GM19043 (cell line): ENCODE data around the gene AGBL5.
"Not testable (repeated sequence)": the region's sequence is repeated elsewhere in the genome, so short reads cannot be mapped to it uniquely, and the experiment has no call there.

Experiments
- ATAC-seq: cut with Tn5 transposase; IDR thresholded peaks from one replicate; pipeline ENCODE4 v1.9.1; 2021; ENCODE audit warnings: low read depth; ENCODE audit not compliant: unreplicated experiment

Gene AGBL5

DNA sequence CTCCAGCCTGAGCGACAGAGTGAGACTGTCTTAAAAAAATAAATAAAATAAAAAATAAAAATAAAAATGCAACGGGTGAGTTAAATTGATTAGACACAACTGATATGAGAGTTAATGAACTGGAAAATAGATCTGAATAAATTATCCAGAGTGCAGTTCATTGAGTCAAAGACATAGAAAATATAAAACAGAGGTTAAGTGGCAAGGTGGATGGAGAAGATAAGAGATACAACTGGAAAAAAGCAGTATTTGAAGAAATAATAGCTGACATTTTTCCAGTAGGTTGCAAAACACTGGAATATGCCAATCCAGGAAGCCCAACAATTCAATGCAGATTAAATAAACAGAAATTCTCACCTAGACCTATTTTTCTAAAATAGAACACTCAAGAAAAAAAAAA lies 56.8 kb downstream of the AGBL5 start:
- no peak for ATAC-seq

GRCh38 chr2:27109083-27109482 lies 57.6 kb downstream of the AGBL5 start:
- no peak for ATAC-seq

DNA sequence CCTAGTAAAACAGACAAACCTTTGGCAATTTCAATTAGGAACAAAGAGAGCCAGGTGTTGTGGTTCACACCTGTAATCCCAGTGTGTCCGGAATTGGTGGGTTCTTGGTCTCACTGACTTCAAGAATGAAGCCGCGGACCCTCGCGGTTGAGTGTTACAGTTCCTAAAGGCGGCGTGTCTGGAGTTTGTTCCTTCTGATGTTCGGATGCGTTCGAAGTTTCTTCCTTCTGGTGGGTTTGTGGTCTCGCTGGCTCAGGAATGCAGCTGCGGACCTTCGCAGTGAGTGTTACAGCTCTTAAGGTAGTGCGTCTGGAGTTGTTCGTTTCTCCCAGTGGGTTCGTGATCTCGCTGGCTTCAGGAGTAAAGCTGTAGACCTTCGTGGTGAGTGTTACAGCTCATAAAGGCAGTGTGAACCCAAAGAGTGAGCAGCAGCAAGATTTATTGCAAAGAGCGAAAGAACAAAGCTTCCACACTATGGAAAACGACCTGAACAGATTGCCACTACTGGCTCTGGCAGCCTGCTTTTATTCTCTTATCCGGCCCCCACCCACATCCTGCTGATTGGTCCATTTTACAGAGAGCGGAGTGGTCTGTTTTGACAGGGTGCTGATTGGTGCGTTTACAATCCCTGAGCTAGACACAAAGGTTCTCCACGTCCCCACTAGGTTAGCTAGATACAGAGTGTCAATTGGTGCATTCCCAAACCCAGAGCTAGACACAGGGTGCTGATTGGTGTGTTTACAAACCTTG lies 59.3 kb downstream of the AGBL5 start:
- ATAC-seq: not testable (repeated sequence)

GRCh38 chr2:27111392-27112078 lies 60.1 kb downstream of the AGBL5 start:
- not testable (repeated sequence) for ATAC-seq

DNA sequence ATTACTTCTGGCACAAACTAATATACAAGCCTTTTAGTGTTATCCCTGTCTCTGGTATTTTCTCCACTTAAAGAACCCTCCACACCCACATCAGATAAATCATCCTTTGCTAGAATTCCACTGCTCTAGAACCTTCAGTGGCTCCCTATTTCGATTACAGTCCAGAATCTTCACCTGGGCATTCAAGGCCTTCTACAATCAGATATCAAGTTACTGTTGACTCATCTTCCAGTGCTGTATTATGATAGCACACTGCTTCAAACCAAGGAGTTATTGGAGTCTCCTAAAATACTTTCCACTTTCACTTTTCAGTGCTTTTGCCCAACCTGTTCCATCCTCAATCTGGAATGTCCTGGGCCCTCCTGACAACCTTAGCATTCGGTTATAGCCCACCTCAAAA lies 64.1 kb downstream of the AGBL5 start:
- ATAC-seq: no peak

DNA sequence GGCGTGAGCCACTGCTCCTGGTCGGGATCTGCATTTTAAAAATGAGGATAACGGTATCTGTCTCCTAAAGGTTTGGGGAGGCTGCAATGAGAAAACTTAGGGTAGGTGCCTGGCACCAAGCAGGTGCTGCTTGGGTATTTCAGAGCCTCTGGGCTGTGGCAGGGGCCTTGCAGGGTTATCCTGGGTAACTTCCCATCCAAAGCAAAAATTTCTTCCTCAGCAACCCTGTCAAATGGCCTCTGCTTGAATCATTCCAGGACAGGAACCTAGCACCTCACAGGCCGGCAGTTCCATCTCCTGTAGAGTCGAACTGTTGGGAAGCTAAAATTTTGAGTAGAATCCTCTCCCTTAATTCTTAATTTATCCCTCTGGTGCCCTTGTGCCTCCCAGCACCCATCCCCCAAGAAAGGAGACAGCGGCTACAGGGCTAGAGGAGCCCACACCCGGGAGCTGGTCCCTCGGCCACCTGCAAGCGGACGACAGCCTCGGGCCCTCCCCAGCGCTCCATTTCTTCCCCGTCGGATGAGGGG lies 66.6 kb downstream of the AGBL5 start:
- no peak for ATAC-seq

DNA sequence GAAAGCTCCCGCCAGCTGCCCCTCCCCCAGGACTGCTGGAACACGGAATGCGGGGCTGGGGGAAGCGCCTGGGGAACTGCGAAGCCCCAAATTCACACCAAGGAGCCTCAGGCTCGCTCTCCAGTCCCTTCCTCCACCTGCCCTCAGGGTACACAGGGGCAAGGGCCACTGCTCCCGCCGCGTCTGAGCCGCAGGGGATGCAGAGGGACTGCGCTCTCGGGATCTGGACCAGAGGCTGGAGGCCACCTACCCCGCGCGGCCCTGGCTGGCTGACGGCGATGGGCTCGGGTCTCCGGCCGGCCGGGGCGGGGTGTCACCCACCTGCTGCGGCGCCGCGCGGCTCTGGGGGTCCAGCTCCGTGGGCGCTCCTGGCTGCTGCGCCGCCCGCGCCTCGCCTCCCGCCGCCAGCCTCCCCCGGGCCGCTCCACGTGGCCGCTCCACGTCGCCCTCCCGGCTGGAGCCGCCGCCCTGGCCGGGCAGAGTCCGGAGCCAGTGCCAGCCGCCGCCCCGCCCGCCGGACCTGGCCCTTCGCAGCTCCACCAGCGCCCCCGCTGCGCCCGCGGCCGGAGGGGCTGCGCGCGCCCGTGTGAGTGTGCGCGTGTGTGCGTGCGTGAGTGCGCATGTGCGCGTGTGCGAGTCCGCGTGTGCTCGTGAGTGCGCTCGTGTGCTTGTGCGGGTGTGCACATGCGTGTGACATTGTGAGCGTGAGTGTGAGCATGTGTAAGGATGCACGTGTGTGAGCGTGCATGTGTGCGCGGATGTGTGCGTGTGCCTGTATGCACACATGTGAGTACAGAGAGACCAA lies 67.3 kb downstream of the AGBL5 start, which contains the start of gene CGREF1:
TSS of gene CGREF1 (minus strand) at position 604 of the 805 bp plus-strand sequence. CDS start 14,762 bp downstream, outside the sequence.
- ATAC-seq: no peak

GRCh38 chr2:27119330-27119670 lies 67.8 kb downstream of the AGBL5 start:
- ATAC-seq: not testable (repeated sequence)
